ENCODE data around the gene SLC29A2. TPM values are rescaled to one million over a fixed set of nuclear protein-coding genes. Genes with fewer than 3 reads are reported as not detected.
A peak's percentile ranks its signal among the peaks of the same experiment; 100 is the strongest.

The SLC29A2 gene
- total RNA-seq, 4 donors from 2014 or later: 1.5 to 5.4 (median 2.4) TPM

- no peaks in the 10 kb centered on the region for H3K9me3 ChIP-seq
- peak in 1 of 2 donors; percentile 59 for TF ChIP-seq EP300 (IDR thresholded peaks at IDR 0.05)
- TF ChIP-seq POLR2A (IDR thresholded peaks at IDR 0.05): peak; percentile 50 to 55
- no peak for TF ChIP-seq CTCF (IDR thresholded peaks at IDR 0.05)
- peaks cover 0 to 53% (median 24%) of the 10 kb centered on the region in 4 donors for H3K4me1 ChIP-seq
- WGBS, 2 donors: 1 to 4% methylated on average over 37 to 39 of the region's 52 CpGs
- peak; percentile 100 for DNase-seq (ENCODE audit: low spot score in 2 of 2)
- H3K27ac ChIP-seq: peak overlapping the region; percentile 83 to 89 (median 88)
- H3K4me3 ChIP-seq: peak overlapping the region; percentile 39 to 57 (median 54)
- no peaks in the 10 kb centered on the region for H3K36me3 ChIP-seq
- peaks cover 0 to 5% of the 10 kb centered on the region in 2 donors for H3K27me3 ChIP-seq
Measured at GRCh38 chr11:66312549-66313320, 58.8 kb downstream of the SLC29A2 start.

Small RNA genes lying within 50 kb of the gene (small RNA-seq; reads per million reads assigned to genes)
- gene RF00017: not detected
- gene RNU1-84P: not detected

Other genes with a start within 250 kb of the SLC29A2 start
- 10 to 100 TPM; 14.9 to 32.7 (median 23.9) TPM for gene KLC2, start 114.1 kb downstream of the SLC29A2 start, total RNA-seq
- 100 to 1,000 TPM in 2 of 4 donors, 10 to 100 TPM in 2; 76.3 to 144 (median 96.8) TPM for gene RAB1B, start 103.1 kb downstream of the SLC29A2 start, total RNA-seq
- not detected for gene CNIH2, start 93.6 kb downstream of the SLC29A2 start, total RNA-seq
- 100 to 1,000 TPM in 2 of 4 donors, 10 to 100 TPM in 2; 76.0 to 143 (median 90.6) TPM for gene YIF1A, start 82.6 kb downstream of the SLC29A2 start, total RNA-seq
- not detected for gene TMEM151A, start 79.9 kb downstream of the SLC29A2 start, total RNA-seq
- 10 to 100 TPM; 29.9 to 69.7 (median 47.3) TPM for gene CD248, start 54.7 kb downstream of the SLC29A2 start, total RNA-seq
- 10 to 100 TPM in 1 of 4 donors, 1 to 10 TPM in 3; 2.4 to 14.1 (median 4.1) TPM for gene RIN1, start 35.3 kb downstream of the SLC29A2 start, total RNA-seq
- 10 to 100 TPM; 27.2 to 44.7 (median 34.8) TPM for gene BRMS1, start 26.7 kb downstream of the SLC29A2 start, total RNA-seq
- 100 to 1,000 TPM in 1 of 4 donors, 10 to 100 TPM in 3; 53.4 to 105 (median 97.6) TPM for gene B4GAT1, start 24.1 kb downstream of the SLC29A2 start, total RNA-seq
- gene NPAS4, start 49.3 kb upstream of the SLC29A2 start, total RNA-seq: under 1 TPM in 1 of 4 donors, not detected in 3; 0.42 TPM
- 10 to 100 TPM; 42.9 to 63.8 (median 53.9) TPM for gene MRPL11, start 67.1 kb upstream of the SLC29A2 start, total RNA-seq
- 10 to 100 TPM; 14.4 to 26.4 (median 20.4) TPM for gene PELI3, start 95.1 kb upstream of the SLC29A2 start, total RNA-seq
- 10 to 100 TPM; 12.2 to 41.8 (median 25.0) TPM for gene DPP3, start 108.7 kb upstream of the SLC29A2 start, total RNA-seq
- gene BBS1, start 138.9 kb upstream of the SLC29A2 start, total RNA-seq: 100 to 1,000 TPM in 2 of 4 donors, 10 to 100 TPM in 2; 66.1 to 161 (median 104) TPM
- 10 to 100 TPM; 15.3 to 17.7 (median 16.6) TPM for gene ZDHHC24, start 174.3 kb upstream of the SLC29A2 start, total RNA-seq
- gene ACTN3, start 175.1 kb upstream of the SLC29A2 start, total RNA-seq: under 1 TPM in 1 of 4 donors, not detected in 3; 0.21 TPM
- 100 to 1,000 TPM; 102 to 322 (median 190) TPM for gene CTSF, start 196.8 kb upstream of the SLC29A2 start, total RNA-seq
- 1 to 10 TPM in 1 of 4 donors, under 1 TPM in 2, not detected in 1; 0.21 to 1.1 (median 0.30) TPM for gene CCDC87, start 221.3 kb upstream of the SLC29A2 start, total RNA-seq
- 10 to 100 TPM; 33.4 to 54.0 (median 48.6) TPM for gene CCS, start 221.4 kb upstream of the SLC29A2 start, total RNA-seq
- 10 to 100 TPM; 42.4 to 72.6 (median 61.5) TPM for gene RBM14, start 244.9 kb upstream of the SLC29A2 start, total RNA-seq

Measured in tibial nerve (tissue), 4 donors.